Measurements from ENCODE around the gene ITIH5.

The ITIH5 gene

GRCh38 chr10:7541137-7542087 is 125.4 kb downstream of the ITIH5 start:
- H3K4me3 ChIP-seq (ENCODE audit: low read depth, low read length) = no peak overlapping the region
- no peak for TF ChIP-seq POLR2A (IDR thresholded peaks at IDR 0.05; ENCODE audit: extremely low read depth, insufficient read length)
- TF ChIP-seq MYC (IDR thresholded peaks at IDR 0.05; ENCODE audit: low read depth, low read length) = no peak
- TF ChIP-seq, protein P1, sequence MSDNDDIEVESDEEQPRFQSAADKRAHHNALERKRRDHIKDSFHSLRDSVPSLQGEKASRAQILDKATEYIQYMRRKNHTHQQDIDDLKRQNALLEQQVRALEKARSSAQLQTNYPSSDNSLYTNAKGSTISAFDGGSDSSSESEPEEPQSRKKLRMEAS (IDR thresholded peaks at IDR 0.05; ENCODE audit: low read depth, low read length) = no peak
- no peak for TF ChIP-seq CTCF (IDR thresholded peaks at IDR 0.05; ENCODE audit: low read depth, low read length)
- no peak for DNase-seq (ENCODE audit: low read depth)

- no peak for TF ChIP-seq CTCF (IDR thresholded peaks at IDR 0.05; ENCODE audit: low read depth, low read length)
- TF ChIP-seq, protein P1 (IDR thresholded peaks at IDR 0.05; ENCODE audit: low read depth, low read length) = no peak
- H3K4me3 ChIP-seq (ENCODE audit: low read depth, low read length) = no peak overlapping the region
- no peak for DNase-seq (ENCODE audit: low read depth)
These were observed 127.7 kb downstream of the ITIH5 start for GRCh38 chr10:7538970-7539654.

DNA sequence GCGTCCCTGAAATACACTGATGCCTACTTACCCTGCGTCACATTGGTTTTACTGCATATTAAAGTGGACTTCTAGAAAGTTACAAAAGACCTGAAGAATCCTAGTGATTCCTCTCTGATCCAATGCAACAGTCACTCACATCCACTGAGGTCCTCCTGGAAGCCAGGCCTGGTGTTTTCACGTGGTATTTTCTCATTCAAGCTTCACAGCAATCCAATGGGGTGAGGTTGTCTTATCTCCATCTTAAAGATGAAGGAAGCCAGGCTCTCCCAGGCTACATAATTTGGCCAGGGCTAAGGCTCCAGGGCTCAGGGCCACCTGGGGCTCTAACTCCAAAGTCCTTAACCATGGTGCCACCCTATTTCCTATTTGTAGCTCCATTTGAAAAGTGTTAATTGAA is 129.6 kb downstream of the ITIH5 start:
- no peak for DNase-seq (ENCODE audit: low read depth)
- H3K4me3 ChIP-seq (ENCODE audit: low read depth, low read length) = no peak overlapping the region
- TF ChIP-seq POLR2A (IDR thresholded peaks at IDR 0.05; ENCODE audit: extremely low read depth, insufficient read length) = no peak
- no peak for TF ChIP-seq MYC (IDR thresholded peaks at IDR 0.05; ENCODE audit: low read depth, low read length)

GRCh38 chr10:7534480-7534852 is 132.3 kb downstream of the ITIH5 start:
- DNase-seq (ENCODE audit: low read depth) = no peak
- TF ChIP-seq POLR2A (IDR thresholded peaks at IDR 0.05; ENCODE audit: extremely low read depth, insufficient read length) = no peak
- TF ChIP-seq, protein P1 (IDR thresholded peaks at IDR 0.05; ENCODE audit: low read depth, low read length) = no peak
- no peak for TF ChIP-seq CTCF (IDR thresholded peaks at IDR 0.05; ENCODE audit: low read depth, low read length)
- no peak for TF ChIP-seq MYC (IDR thresholded peaks at IDR 0.05; ENCODE audit: low read depth, low read length)

DNA sequence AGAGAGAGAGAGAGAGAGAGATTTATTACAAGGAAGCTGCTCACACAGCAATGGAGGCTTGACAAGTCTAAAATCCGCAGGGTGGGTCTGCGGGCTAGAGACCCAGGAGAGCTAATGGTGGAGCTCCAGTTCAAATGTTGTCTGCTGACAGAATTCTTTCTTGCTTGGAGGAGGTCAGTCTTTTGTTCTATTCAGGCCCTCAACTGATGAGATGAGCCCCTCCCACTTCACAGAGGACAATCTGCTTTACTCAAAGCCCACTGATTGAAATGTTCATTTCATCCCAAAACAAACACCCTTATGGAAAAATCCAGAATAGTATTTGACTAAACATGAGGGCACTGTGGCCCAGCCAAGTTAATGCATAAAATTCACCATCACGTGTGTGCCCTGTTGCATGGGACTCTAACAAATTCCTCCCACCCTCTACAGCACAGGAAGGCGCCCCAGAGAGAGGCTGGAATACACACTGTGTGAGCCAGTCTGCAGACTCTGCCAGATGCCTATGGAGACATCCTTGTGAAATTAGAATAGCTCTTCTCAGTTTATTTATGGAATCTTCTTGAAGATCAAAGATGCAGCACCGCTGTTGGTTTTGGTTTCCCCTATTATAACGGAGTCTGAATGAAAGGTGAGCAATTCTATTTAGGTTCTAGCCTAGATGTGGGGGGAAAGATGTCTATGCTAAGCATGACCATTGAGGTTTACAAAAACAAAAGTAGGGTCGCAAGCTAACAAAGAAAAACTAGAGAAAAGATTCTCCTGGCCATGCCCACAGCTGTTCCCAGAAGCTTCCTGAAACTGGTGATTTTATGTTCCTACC is 132.9 kb downstream of the ITIH5 start:
- H3K4me3 ChIP-seq (ENCODE audit: low read depth, low read length) = no peak overlapping the region
- TF ChIP-seq, protein P1 (IDR thresholded peaks at IDR 0.05; ENCODE audit: low read depth, low read length) = no peak
- no peak for TF ChIP-seq MYC (IDR thresholded peaks at IDR 0.05; ENCODE audit: low read depth, low read length)
- no peak for TF ChIP-seq CTCF (IDR thresholded peaks at IDR 0.05; ENCODE audit: low read depth, low read length)
- TF ChIP-seq POLR2A (IDR thresholded peaks at IDR 0.05; ENCODE audit: extremely low read depth, insufficient read length) = no peak
- no peak for DNase-seq (ENCODE audit: low read depth)

More at GRCh38 chr10:7534480-7534852, 132.3 kb downstream of the ITIH5 start:
- H3K4me3 ChIP-seq (ENCODE audit: low read depth, low read length) = no peak overlapping the region

Data from NB4 (cell line).